ENCODE measurements around the gene NFKBIB. TPM values are rescaled to one million over a fixed set of nuclear protein-coding genes. Genes with fewer than 3 reads are reported as not detected.

The NFKBIB gene
- polyA plus RNA-seq, 3 donors = 6.7 to 29.4 (median 9.0) TPM

GRCh38 chr19:38880076-38880881, 19.5 kb upstream of the NFKBIB start:
- H3K27me3 Mint-ChIP-seq (ENCODE audit: low read depth in 3 of 3) = no peaks in the 10 kb centered on the region
- TF ChIP-seq, protein P1, sequence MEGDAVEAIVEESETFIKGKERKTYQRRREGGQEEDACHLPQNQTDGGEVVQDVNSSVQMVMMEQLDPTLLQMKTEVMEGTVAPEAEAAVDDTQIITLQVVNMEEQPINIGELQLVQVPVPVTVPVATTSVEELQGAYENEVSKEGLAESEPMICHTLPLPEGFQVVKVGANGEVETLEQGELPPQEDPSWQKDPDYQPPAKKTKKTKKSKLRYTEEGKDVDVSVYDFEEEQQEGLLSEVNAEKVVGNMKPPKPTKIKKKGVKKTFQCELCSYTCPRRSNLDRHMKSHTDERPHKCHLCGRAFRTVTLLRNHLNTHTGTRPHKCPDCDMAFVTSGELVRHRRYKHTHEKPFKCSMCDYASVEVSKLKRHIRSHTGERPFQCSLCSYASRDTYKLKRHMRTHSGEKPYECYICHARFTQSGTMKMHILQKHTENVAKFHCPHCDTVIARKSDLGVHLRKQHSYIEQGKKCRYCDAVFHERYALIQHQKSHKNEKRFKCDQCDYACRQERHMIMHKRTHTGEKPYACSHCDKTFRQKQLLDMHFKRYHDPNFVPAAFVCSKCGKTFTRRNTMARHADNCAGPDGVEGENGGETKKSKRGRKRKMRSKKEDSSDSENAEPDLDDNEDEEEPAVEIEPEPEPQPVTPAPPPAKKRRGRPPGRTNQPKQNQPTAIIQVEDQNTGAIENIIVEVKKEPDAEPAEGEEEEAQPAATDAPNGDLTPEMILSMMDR (IDR thresholded peaks at IDR 0.05) = no peak
- no peaks in the 10 kb centered on the region for H3K79me2 ChIP-seq (ENCODE audit: insufficient read depth, low read length)
- 93% methylated on average over 13 of the region's 19 CpGs for WGBS (ENCODE audit: insufficient coverage)
- peaks cover 0 to 2% (median 0%) of the 10 kb centered on the region in 7 donors for H3K9me3 Mint-ChIP-seq
- no peak overlapping the region for H3K9ac ChIP-seq (ENCODE audit: insufficient read depth, low read length, poor library complexity, severe bottlenecking)
- H3K27ac Mint-ChIP-seq = peak overlapping the region in 2 of 7 donors; percentile 35 to 66
- H3K27ac ChIP-seq (ENCODE audit: low read depth in 1 of 2, low read length in 2 of 2) = no peak overlapping the region
- no peak for DNase-seq
- peaks cover 16% of the 10 kb centered on the region for H3K4me1 Mint-ChIP-seq
- H3K27me3 ChIP-seq (ENCODE audit: control insufficient read depth in 2 of 2, insufficient read depth in 2 of 2, low read length in 2 of 2) = no peaks in the 10 kb centered on the region
- H3K4me3 Mint-ChIP-seq = no peak overlapping the region
- H3K4me2 ChIP-seq (replicated peaks; ENCODE audit: extremely low read depth, low read length, poor library complexity, severe bottlenecking) = no peak overlapping the region
- H3K4me1 ChIP-seq (ENCODE audit: control insufficient read depth in 1 of 2, insufficient read depth in 2 of 2, low read length in 2 of 2) = peaks cover 18 to 19% of the 10 kb centered on the region in 2 donors
- H4K20me1 ChIP-seq (ENCODE audit: insufficient read depth, low read length) = no peaks in the 10 kb centered on the region
- no peak overlapping the region for H3K4me3 ChIP-seq (replicated peaks in 1 of 3; ENCODE audit: low read depth in 2 of 3, low read length in 3 of 3)
- no peaks in the 10 kb centered on the region for H3K9me3 ChIP-seq (replicated peaks in 1 of 2; ENCODE audit: control insufficient read depth in 1 of 2, insufficient read depth in 1 of 2, low read length in 2 of 2)
- peaks cover 22 to 54% of the 10 kb centered on the region in 2 donors for H3K36me3 Mint-ChIP-seq
- intact Hi-C loops (cut with micrococcal nuclease) = no loop called here
- H2AFZ ChIP-seq (ENCODE audit: insufficient read depth, low read depth, low read length, poor library complexity, severe bottlenecking) = no peak overlapping the region
- peaks cover 25 to 37% of the 10 kb centered on the region in 2 donors for H3K36me3 ChIP-seq (replicated peaks in 1 of 2; ENCODE audit: control insufficient read depth in 1 of 2, insufficient read depth in 2 of 2, low read length in 2 of 2)

- WGBS (ENCODE audit: insufficient coverage) = 97% methylated on average over 16 of the region's 19 CpGs
- peaks cover 16% of the 10 kb centered on the region for H3K4me1 Mint-ChIP-seq
- H3K27ac ChIP-seq (ENCODE audit: low read depth in 1 of 2, low read length in 2 of 2) = no peak overlapping the region
- H3K36me3 ChIP-seq (replicated peaks in 1 of 2; ENCODE audit: control insufficient read depth in 1 of 2, insufficient read depth in 2 of 2, low read length in 2 of 2) = peaks cover 25 to 39% of the 10 kb centered on the region in 2 donors
- intact Hi-C loops (cut with micrococcal nuclease) = no loop called here
- H3K36me3 Mint-ChIP-seq = peaks cover 25 to 59% of the 10 kb centered on the region in 2 donors
- TF ChIP-seq, protein P1 (IDR thresholded peaks at IDR 0.05) = no peak
- no peaks in the 10 kb centered on the region for H3K27me3 ChIP-seq (ENCODE audit: control insufficient read depth in 2 of 2, insufficient read depth in 2 of 2, low read length in 2 of 2)
- H3K4me1 ChIP-seq (ENCODE audit: control insufficient read depth in 1 of 2, insufficient read depth in 2 of 2, low read length in 2 of 2) = peaks cover 18 to 19% of the 10 kb centered on the region in 2 donors
- H3K27ac Mint-ChIP-seq = peak overlapping the region in 1 of 7 donors; percentile 23
- no peak overlapping the region for H3K4me2 ChIP-seq (replicated peaks; ENCODE audit: extremely low read depth, low read length, poor library complexity, severe bottlenecking)
- no peak overlapping the region for H3K9ac ChIP-seq (ENCODE audit: insufficient read depth, low read length, poor library complexity, severe bottlenecking)
- H3K9me3 ChIP-seq (replicated peaks in 1 of 2; ENCODE audit: control insufficient read depth in 1 of 2, insufficient read depth in 1 of 2, low read length in 2 of 2) = no peaks in the 10 kb centered on the region
- no peaks in the 10 kb centered on the region for H3K79me2 ChIP-seq (ENCODE audit: insufficient read depth, low read length)
- no peaks in the 10 kb centered on the region for H4K20me1 ChIP-seq (ENCODE audit: insufficient read depth, low read length)
- no peaks in the 10 kb centered on the region for H3K27me3 Mint-ChIP-seq (ENCODE audit: low read depth in 3 of 3)
- DNase-seq = no peak
- peaks cover 0 to 2% (median 0%) of the 10 kb centered on the region in 7 donors for H3K9me3 Mint-ChIP-seq
- no peak overlapping the region for H3K4me3 Mint-ChIP-seq
- no peak overlapping the region for H2AFZ ChIP-seq (ENCODE audit: insufficient read depth, low read depth, low read length, poor library complexity, severe bottlenecking)
- no peak overlapping the region for H3K4me3 ChIP-seq (replicated peaks in 1 of 3; ENCODE audit: low read depth in 2 of 3, low read length in 3 of 3)
Measured at GRCh38 chr19:38880882-38881609, 18.7 kb upstream of the NFKBIB start.

Data from CD14-positive monocyte (primary cell).